ENCODE results near the gene SLC7A9. TPM values are rescaled to one million over a fixed set of nuclear protein-coding genes. Genes with fewer than 3 reads are reported as not detected.
"Not testable (repeated sequence)": the region's sequence is repeated elsewhere in the genome, so short reads cannot be mapped to it uniquely, and the experiment has no call there.

SLC7A9 gene
- total RNA-seq, 1 experiment from 2014 or later = not detected

DNA sequence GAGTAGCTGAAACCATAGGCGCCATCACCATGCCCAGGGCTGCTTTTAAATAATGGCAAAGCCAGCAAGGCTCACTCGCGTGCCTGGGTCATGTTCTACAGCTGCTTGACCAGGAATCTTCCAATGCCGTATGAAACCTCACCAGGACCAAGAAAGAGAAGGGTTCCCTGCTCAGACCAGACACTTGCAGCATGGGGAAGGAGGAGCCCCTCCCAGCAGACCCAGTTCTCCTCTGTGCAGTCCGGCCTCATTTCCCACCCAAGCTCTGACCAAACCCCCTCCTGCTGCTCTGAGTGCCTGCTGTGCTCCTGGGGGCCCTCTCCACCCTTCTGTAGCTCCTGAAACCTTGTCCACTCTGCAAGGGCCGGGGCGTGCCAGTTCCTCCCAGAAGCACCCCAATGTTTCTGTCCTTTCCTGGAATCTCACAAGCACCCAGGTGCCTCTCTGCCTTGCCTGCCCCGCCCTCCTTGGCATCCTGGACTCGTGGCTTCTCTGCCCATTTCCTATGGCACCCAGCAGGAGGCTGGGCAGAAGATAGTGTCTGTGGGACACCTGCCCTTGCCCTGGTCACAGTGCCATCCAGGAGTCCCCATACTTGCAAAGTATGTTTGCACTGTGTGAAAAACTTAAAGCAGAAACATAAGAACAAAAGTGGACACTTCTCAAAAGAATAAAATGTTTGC is 6.8 kb upstream of the SLC7A9 start:
- no peaks in the 10 kb centered on the region for H3K9me3 ChIP-seq (replicated peaks)
- no peak overlapping the region for H3K27ac ChIP-seq
- no peak overlapping the region for H3K4me3 ChIP-seq
- no peaks in the 10 kb centered on the region for H3K4me1 ChIP-seq
- no peaks in the 10 kb centered on the region for H3K27me3 ChIP-seq
- H3K36me3 ChIP-seq = no peaks in the 10 kb centered on the region
- DNase-seq = no peak

DNA sequence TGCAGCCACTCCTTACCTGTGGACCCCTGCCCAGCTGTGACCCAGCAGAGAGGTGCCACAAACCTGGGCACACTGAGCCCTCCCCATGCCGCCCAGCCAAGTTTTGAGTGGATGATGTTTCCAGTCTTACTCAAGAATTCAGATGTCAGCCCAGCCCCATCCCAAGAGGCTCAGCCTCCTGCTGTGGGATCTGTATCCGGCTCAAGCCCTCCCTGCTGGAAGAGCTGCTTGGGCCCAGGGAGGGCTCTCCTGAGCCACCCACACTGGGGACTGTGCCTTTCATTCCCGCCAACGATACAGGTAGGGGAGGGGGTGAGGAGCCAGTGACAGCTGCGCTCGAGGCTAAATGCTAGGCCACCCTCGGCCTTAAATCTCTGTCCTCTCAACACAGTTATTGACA is 5.9 kb upstream of the SLC7A9 start:
- H3K4me1 ChIP-seq = no peaks in the 10 kb centered on the region; the same call in 1 of the 2 replicates
- no peak for DNase-seq
- no peak overlapping the region for H3K4me3 ChIP-seq
- H3K36me3 ChIP-seq = no peaks in the 10 kb centered on the region
- H3K9me3 ChIP-seq (replicated peaks) = no peaks in the 10 kb centered on the region
- no peaks in the 10 kb centered on the region for H3K27me3 ChIP-seq
- no peak overlapping the region for H3K27ac ChIP-seq

DNA sequence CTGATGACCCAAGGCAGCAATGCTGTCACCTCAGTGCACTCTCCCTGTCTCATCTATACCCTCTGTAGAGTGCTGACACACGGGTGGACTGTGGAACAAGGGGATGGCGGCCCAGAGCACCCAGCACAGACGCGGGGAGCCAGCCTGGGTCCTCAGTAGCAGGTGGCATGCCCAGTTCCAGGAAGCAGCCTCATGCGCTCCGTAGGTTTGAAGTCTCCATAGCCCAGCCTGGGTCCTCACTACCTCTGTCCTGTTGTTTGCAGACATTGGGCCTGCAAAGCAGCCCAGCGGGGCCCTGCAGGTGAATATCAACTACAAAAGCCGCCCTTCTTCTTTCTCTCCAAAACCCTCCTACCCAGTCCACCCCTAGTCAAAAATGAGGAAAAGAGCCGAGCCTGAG is 5.0 kb upstream of the SLC7A9 start:
- Histone ChIP-seq H3K36me3 (no peaks in the 10 kb centered on the region), H3K4me1 (peaks cover 8% of the 10 kb centered on the region)
- DNase-seq = no peak

DNA sequence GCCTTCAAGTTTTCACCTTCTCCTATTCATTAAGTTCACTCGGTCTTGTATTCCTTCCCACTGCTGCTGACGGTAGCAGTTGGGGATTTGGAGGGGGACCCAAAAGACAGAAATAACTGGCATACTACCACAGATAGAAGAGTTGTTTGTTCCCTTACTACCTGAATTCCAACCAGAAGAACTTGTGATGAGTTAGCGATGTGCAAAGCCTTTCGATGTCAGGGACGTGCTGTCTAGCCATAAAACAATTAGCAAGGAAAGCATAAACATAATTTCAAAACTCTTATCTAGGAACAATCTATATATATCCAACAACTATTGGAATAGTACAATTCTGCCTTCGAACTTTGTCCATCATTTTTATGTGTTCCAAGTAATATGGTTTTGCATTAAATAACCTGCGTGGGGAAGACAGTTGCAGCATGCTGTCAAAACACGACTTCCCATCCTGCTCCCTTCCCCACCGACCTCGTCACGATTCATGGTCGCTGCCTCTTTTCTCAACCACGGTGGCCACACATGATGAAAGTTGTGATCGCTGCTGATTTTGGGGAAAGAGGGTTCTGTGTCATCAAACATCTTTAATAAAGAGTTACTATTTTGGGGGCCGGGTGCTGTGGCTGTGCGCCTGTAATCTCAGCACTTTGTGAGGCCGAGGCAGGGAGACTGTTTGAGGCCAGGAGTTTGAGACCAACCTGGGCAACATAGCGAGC is 3.8 kb upstream of the SLC7A9 start:
- H3K4me1 ChIP-seq = peaks cover 10% of the 10 kb centered on the region
- no peak for DNase-seq
- no peak overlapping the region for H3K27ac ChIP-seq
- no peaks in the 10 kb centered on the region for H3K9me3 ChIP-seq (replicated peaks)
- H3K36me3 ChIP-seq = no peaks in the 10 kb centered on the region
- no peaks in the 10 kb centered on the region for H3K27me3 ChIP-seq
- no peak overlapping the region for H3K4me3 ChIP-seq

More for the DNA sequence above, 5.0 kb upstream of the SLC7A9 start:
- H3K9me3 ChIP-seq (replicated peaks) = no peaks in the 10 kb centered on the region
- no peak overlapping the region for H3K27ac ChIP-seq
- H3K4me3 ChIP-seq = no peak overlapping the region
- H3K27me3 ChIP-seq = no peaks in the 10 kb centered on the region

GRCh38 chr19:32872391-32872790 is 2.8 kb upstream of the SLC7A9 start:
- no peaks in the 10 kb centered on the region for H3K27me3 ChIP-seq
- no peaks in the 10 kb centered on the region for H3K36me3 ChIP-seq
- H3K4me1 ChIP-seq = peaks cover 12% of the 10 kb centered on the region
- H3K4me3 ChIP-seq = no peak overlapping the region
- no peaks in the 10 kb centered on the region for H3K9me3 ChIP-seq (replicated peaks)
- no peak for DNase-seq
- no peak overlapping the region for H3K27ac ChIP-seq

- H3K4me3 ChIP-seq = no peak overlapping the region
- H3K9me3 ChIP-seq (replicated peaks) = no peaks in the 10 kb centered on the region
- H3K27ac ChIP-seq = no peak overlapping the region
- H3K27me3 ChIP-seq = no peaks in the 10 kb centered on the region
- no peaks in the 10 kb centered on the region for H3K36me3 ChIP-seq
- no peak for DNase-seq
- peaks cover 25% of the 10 kb centered on the region for H3K4me1 ChIP-seq
Measured at GRCh38 chr19:32870981-32871451, 1.4 kb upstream of the SLC7A9 start.

DNA sequence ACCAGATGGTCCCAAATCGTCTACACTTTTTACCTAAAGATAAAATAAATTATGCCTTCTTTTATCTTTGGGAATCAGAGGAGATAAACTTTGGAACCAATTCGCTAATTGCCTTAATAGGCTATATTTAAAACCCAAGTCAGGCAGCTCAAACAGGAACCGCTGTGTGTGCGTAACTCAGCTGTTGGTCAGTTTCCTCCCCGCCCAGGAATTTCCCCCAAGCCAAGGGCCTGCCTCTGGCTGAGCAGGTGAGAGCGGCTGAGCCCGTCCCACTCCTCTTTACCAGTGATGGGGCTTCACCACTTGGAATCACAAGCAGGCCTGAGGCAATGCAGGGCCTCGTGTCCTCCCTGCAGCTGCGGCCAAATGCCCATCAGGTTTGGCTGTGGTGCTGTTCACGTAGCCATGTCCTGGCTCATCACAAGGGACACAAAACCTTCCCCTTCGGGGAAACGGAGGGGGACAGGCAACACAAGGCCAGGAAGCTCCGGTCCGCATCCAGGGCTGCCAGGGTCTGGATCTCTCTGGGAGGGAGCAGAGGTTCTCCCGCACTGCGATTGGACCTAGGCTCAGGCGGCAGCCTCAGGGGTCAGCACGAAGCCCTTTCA is 503 bp upstream of the SLC7A9 start:
- peak; percentile 78 to 79 for DNase-seq
- Histone ChIP-seq H3K27ac (no peak overlapping the region), H3K9me3 (replicated peaks) (no peaks in the 10 kb centered on the region), H3K4me1 (peaks cover 31% of the 10 kb centered on the region), H3K27me3 (no peaks in the 10 kb centered on the region), H3K36me3 (no peaks in the 10 kb centered on the region), H3K4me3 (no peak overlapping the region)

DNA sequence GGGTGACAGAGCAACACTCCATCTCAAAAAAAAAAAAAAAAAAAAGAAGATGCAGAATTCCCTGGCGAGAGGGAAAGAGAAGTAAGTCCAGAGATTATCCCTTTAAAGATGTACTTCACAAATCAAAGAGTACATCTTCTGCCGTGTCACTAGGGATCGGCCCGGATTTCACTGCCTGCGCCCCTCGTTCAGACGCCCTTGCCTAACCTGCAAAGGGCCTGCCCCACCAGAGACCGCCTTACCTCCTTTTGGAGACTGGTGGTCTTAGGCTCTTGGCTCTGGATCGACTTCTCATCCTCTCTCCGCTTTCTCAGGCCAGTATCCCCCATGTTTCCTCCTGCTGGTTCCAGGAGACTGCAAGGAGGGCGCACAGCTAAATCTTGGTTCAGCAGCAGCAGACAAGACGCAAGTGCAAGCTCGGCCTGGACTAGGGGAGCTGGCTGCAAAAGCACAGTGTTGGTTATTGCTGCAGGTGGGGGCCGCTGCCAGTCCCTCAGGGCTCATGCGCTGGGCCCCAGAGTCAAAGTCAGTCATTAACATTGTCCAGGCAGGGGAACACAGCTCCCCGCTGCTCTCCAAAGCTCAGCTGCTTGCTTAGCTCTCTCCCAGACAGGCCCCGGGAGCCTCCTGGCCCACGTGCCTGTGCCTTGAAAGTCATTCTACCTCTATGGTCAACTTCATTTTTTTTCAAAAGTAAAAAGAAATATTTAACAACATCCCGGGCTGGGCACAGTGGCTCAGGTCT is 1.2 kb downstream of the SLC7A9 start:
- no peak overlapping the region for H3K4me3 ChIP-seq
- H3K9me3 ChIP-seq (replicated peaks) = no peaks in the 10 kb centered on the region
- peaks cover 31% of the 10 kb centered on the region for H3K4me1 ChIP-seq
- no peak overlapping the region for H3K27ac ChIP-seq
- H3K27me3 ChIP-seq = no peaks in the 10 kb centered on the region
- H3K36me3 ChIP-seq = no peaks in the 10 kb centered on the region
- no peak for DNase-seq

DNA sequence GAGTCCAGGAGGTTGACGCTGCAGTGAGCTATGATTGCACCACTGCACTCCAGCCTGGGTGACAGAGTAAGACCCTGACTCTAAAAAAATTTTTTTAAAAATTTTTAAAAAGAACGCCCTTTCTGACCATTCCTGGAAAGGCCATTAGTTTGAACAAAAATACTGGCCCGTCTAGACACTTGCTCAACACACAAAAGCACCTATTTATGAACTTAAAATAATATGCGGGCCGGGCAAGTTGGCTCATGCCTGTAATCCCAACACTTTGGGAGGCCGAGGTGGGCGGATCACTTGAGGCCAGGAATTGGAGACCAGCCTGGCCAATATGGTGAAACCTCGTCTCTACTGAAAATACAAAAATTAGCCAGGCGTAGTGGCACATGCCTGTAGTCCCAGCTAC is 2.1 kb downstream of the SLC7A9 start:
- DNase-seq; H3K36me3 ChIP-seq; H3K9me3 ChIP-seq (replicated peaks); H3K27me3 ChIP-seq; H3K4me3 ChIP-seq; H3K27ac ChIP-seq: not testable (repeated sequence)
- H3K4me1 ChIP-seq = peaks cover 31% of the 10 kb centered on the region

DNA sequence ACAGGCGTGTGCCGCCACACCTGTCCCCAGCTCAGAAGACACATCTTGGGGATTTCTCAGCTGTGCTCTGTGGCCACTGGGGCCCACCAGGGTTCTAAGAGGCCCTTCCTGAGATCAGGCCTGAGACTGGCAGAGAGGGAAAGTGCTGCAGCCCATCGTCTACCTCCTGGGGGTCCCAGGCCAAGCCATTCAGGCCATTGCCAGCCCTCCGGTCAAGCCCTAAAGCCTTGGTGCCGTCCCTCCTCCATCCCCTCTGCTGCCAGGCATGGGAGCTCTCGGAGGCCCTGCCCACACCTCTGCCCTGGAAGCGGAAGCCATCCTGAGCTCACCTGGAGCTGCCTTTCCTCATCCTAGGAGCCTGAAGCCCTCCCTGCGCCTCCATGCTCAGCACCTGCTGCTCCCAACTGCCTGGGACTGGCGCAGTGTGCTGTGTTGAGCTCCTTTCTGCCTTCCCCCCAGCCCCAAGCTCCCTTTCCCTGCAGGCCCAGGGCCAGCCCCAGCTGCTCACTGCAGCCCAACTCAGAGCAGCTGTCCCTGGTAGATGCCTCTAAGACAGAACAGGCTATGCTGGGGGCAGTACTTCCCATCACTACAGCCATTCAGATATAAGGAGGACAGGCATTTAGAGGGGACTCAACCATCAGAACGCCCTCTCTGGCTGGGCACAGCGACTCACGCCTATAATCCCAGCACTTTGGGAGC is 2.9 kb downstream of the SLC7A9 start:
- DNase-seq = peak; percentile 90 to 94
- no peaks in the 10 kb centered on the region for H3K27me3 ChIP-seq
- no peaks in the 10 kb centered on the region for H3K36me3 ChIP-seq
- no peaks in the 10 kb centered on the region for H3K9me3 ChIP-seq (replicated peaks)
- H3K27ac ChIP-seq = no peak overlapping the region
- H3K4me1 ChIP-seq = peaks cover 31% of the 10 kb centered on the region
- H3K4me3 ChIP-seq = no peak overlapping the region

DNA sequence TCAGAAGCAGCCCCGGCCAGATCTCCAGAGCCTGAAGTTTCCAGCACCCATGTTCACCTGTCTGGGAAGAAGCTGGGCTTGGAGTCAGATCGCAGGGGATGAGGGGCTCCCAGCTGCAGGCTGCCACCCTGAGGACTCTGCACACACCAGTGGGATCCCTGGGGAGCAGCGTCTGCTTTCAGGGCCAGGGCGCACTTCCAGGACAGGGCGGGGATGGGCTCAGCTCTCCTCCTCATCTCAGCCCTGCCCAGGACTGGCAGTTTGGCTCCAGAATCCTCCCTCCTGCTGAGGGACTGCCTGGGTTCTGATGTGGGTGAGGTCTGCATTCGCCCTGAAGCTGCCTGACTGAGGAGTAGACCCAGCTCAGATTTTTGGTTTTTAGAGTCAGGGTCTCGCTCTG is 3.5 kb downstream of the SLC7A9 start:
- peak in 1 of 2 experiments; percentile 31 for DNase-seq
- Histone ChIP-seq H3K36me3 (no peaks in the 10 kb centered on the region), H3K4me3 (no peak overlapping the region), H3K27ac (peak overlapping the region; percentile 41; the same call in 1 of the 2 replicates), H3K27me3 (no peaks in the 10 kb centered on the region), H3K4me1 (peaks cover 31% of the 10 kb centered on the region), H3K9me3 (replicated peaks) (no peaks in the 10 kb centered on the region)

DNA sequence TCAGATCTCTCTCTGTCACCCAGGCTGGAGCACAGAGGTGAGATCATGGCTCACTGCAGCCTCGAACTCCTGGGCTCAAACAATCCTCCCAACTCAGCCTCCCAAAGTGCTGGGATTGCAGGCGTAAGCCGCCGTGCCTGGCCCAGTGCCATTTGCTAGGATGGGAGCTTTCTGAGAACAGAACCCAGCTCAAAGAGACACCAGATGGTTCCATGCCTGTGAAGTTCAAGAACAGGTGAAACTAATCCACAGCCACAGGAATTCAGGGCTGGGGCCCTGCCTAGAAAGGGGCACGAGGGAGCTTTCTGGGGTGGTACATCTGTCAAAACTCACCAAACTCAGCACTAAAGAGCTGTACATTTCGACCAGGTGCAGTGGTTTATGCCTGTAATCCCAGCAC is 4.2 kb downstream of the SLC7A9 start:
- Histone ChIP-seq H3K27me3 (no peaks in the 10 kb centered on the region), H3K27ac (peak overlapping the region; percentile 41), H3K9me3 (replicated peaks) (no peaks in the 10 kb centered on the region), H3K36me3 (no peaks in the 10 kb centered on the region), H3K4me3 (no peak overlapping the region), H3K4me1 (peaks cover 30% of the 10 kb centered on the region)
- peak; percentile 90 to 95 for DNase-seq

GRCh38 chr19:32864318-32865007 is 5.1 kb downstream of the SLC7A9 start:
- Histone ChIP-seq H3K4me3 (no peak overlapping the region), H3K4me1 (peaks cover 21% of the 10 kb centered on the region), H3K27me3 (no peaks in the 10 kb centered on the region), H3K36me3 (no peaks in the 10 kb centered on the region), H3K9me3 (replicated peaks) (no peaks in the 10 kb centered on the region), H3K27ac (no peak overlapping the region; the same call in 1 of the 2 replicates)
- no peak for DNase-seq

- Histone ChIP-seq H3K4me3 (no peak overlapping the region), H3K27ac (no peak overlapping the region), H3K36me3 (no peaks in the 10 kb centered on the region), H3K4me1 (peaks cover 21% of the 10 kb centered on the region), H3K9me3 (replicated peaks) (no peaks in the 10 kb centered on the region), H3K27me3 (no peaks in the 10 kb centered on the region)
- no peak for DNase-seq
Measured at GRCh38 chr19:32863841-32864240, 5.7 kb downstream of the SLC7A9 start.
